ENCODE data around the gene DNAJC16. TPM values are rescaled to one million over a fixed set of nuclear protein-coding genes. Genes with fewer than 3 reads are reported as not detected.
A peak's percentile ranks its signal among the peaks of the same experiment; 100 is the strongest.

Gene DNAJC16
- total and polyA plus RNA-seq, 9 of the 15 experiments (the other 6 are each of a cell fraction or from before 2014, with no cell fraction given) = 6.9 to 16.8 (median 12.8) TPM

DNA sequence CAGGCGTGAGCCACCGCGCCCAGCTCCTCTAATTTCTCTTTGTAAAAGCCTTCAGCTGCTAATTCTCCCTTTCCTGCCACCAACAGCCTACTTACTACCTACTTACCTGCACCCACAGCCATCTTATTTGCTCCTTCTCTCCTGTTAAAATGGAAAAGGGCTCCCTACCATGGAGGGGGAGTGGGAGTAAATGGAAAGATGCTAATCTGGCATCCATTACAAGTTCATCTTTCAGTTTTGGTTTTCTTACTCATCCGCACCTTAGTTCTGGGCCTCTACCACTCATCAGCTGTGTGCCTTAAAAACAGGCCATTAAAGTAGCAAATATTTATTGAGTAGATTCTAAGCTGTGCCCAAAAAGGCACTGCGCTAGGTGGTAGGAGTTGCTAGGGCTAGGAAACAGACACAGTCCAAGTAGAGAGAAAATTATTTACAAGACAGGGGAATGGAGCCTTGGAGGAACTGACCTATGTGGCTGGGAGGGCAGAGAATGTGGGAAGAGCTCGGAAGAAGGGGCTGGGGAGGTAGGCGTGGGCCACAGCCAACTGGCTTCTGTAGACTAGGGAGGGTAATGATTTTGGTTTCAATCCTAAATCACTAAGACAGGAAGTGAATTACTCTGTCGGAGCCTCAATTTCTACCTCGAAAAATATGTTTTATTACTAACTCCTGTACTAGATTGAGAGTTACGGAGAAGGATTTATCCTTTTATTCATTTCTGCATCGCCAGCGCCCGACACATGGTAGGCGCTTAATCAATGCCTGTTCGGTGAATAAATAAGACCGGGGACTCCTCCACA, 89.9 kb downstream of the DNAJC16 start (continued):
- no peak for TF ChIP-seq HNRNPH1 (optimal IDR thresholded peaks at IDR 0.05; ENCODE audit: low read depth, low read length)
- no peak for TF ChIP-seq ZC3H4 (CRISPR knock-in tag; IDR thresholded peaks at IDR 0.05; ENCODE audit: borderline replicate concordance)
- TF ChIP-seq ZNF232 (CRISPR knock-in tag; IDR thresholded peaks at IDR 0.05) = no peak
- TF ChIP-seq FOXK2 (conservative IDR thresholded peaks at IDR 0.05 in 1 of 2, IDR thresholded peaks at IDR 0.05 in 1 of 2; ENCODE audit: low read depth in 2 of 2) = 0 out of 4 replicates have a peak, but pooled peaks of 1 of the 2 experiments have one; percentile 11
- no peak for TF ChIP-seq SRSF1 (IDR thresholded peaks at IDR 0.05; ENCODE audit: low read depth, low read length)
- TF ChIP-seq, protein P1, sequence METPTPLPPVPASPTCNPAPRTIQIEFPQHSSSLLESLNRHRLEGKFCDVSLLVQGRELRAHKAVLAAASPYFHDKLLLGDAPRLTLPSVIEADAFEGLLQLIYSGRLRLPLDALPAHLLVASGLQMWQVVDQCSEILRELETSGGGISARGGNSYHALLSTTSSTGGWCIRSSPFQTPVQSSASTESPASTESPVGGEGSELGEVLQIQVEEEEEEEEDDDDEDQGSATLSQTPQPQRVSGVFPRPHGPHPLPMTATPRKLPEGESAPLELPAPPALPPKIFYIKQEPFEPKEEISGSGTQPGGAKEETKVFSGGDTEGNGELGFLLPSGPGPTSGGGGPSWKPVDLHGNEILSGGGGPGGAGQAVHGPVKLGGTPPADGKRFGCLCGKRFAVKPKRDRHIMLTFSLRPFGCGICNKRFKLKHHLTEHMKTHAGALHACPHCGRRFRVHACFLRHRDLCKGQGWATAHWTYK (CRISPR knock-in tag; IDR thresholded peaks at IDR 0.05) = no peak
- TF ChIP-seq, protein P2, sequence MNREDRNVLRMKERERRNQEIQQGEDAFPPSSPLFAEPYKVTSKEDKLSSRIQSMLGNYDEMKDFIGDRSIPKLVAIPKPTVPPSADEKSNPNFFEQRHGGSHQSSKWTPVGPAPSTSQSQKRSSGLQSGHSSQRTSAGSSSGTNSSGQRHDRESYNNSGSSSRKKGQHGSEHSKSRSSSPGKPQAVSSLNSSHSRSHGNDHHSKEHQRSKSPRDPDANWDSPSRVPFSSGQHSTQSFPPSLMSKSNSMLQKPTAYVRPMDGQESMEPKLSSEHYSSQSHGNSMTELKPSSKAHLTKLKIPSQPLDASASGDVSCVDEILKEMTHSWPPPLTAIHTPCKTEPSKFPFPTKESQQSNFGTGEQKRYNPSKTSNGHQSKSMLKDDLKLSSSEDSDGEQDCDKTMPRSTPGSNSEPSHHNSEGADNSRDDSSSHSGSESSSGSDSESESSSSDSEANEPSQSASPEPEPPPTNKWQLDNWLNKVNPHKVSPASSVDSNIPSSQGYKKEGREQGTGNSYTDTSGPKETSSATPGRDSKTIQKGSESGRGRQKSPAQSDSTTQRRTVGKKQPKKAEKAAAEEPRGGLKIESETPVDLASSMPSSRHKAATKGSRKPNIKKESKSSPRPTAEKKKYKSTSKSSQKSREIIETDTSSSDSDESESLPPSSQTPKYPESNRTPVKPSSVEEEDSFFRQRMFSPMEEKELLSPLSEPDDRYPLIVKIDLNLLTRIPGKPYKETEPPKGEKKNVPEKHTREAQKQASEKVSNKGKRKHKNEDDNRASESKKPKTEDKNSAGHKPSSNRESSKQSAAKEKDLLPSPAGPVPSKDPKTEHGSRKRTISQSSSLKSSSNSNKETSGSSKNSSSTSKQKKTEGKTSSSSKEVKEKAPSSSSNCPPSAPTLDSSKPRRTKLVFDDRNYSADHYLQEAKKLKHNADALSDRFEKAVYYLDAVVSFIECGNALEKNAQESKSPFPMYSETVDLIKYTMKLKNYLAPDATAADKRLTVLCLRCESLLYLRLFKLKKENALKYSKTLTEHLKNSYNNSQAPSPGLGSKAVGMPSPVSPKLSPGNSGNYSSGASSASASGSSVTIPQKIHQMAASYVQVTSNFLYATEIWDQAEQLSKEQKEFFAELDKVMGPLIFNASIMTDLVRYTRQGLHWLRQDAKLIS (CRISPR knock-in tag; IDR thresholded peaks at IDR 0.05) = peak; percentile 18; the same call in 1 of the 2 replicates
- no peak for TF ChIP-seq TRIM28 (IDR thresholded peaks at IDR 0.05)
- no peak for TF ChIP-seq YY1 (IDR thresholded peaks at IDR 0.05; ENCODE audit: borderline replicate concordance in 1 of 3, control insufficient read depth in 1 of 3, extremely low read depth in 1 of 3, insufficient read depth in 3 of 3, insufficient read length in 1 of 3, insufficient replicate concordance in 2 of 3, low read depth in 1 of 3, low read length in 2 of 3)
- TF ChIP-seq SIN3A (IDR thresholded peaks at IDR 0.05; ENCODE audit: borderline replicate concordance in 2 of 2, control insufficient read depth in 1 of 2, low read depth in 2 of 2, low read length in 2 of 2) = no peak
- TF ChIP-seq, protein P3, sequence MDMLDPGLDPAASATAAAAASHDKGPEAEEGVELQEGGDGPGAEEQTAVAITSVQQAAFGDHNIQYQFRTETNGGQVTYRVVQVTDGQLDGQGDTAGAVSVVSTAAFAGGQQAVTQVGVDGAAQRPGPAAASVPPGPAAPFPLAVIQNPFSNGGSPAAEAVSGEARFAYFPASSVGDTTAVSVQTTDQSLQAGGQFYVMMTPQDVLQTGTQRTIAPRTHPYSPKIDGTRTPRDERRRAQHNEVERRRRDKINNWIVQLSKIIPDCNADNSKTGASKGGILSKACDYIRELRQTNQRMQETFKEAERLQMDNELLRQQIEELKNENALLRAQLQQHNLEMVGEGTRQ (CRISPR knock-in tag; IDR thresholded peaks at IDR 0.05) = no peak
- TF ChIP-seq, protein P4, sequence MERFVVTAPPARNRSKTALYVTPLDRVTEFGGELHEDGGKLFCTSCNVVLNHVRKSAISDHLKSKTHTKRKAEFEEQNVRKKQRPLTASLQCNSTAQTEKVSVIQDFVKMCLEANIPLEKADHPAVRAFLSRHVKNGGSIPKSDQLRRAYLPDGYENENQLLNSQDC (CRISPR knock-in tag; IDR thresholded peaks at IDR 0.05) = peak; percentile 65; the same call in 1 of the 2 replicates
- no peak for TF ChIP-seq ZNF699 (CRISPR knock-in tag; IDR thresholded peaks at IDR 0.05; ENCODE audit: insufficient replicate concordance)
- TF ChIP-seq SP1 (CRISPR knock-in tag; IDR thresholded peaks at IDR 0.05) = no peak
- TF ChIP-seq ZBED1 (IDR thresholded peaks at IDR 0.05) = 0 out of 2 replicates have a peak, but pooled peaks have one; percentile 69
- TF ChIP-seq, protein P5, sequence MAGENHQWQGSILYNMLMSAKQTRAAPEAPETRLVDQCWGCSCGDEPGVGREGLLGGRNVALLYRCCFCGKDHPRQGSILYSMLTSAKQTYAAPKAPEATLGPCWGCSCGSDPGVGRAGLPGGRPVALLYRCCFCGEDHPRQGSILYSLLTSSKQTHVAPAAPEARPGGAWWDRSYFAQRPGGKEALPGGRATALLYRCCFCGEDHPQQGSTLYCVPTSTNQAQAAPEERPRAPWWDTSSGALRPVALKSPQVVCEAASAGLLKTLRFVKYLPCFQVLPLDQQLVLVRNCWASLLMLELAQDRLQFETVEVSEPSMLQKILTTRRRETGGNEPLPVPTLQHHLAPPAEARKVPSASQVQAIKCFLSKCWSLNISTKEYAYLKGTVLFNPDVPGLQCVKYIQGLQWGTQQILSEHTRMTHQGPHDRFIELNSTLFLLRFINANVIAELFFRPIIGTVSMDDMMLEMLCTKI (IDR thresholded peaks at IDR 0.05; ENCODE audit: partially characterized antibody) = no peak
- TF ChIP-seq SAP30 (IDR thresholded peaks at IDR 0.05; ENCODE audit: borderline replicate concordance, insufficient read depth, low read depth, low read length, poor library complexity, severe bottlenecking) = no peak
- no peak for TF ChIP-seq ARHGAP35 (IDR thresholded peaks at IDR 0.05; ENCODE audit: partially characterized antibody)

Measured in K562 (cell line).